Right lobe of liver (tissue), 4 donors: ENCODE results near the gene AADAC.

Source experiments
- CTCF ChIP-seq, 4 donors: fragments of 200-600 bp in 3 of 4; fragments of 450-650 bp in 1 of 4; IDR thresholded peaks; one replicate each; pipeline versions ENCODE4 v1.5.1 to v1.8.0; 2016 to 2022; ENCODE audit warnings: antibody characterized with exemption in 4 of 4, mild to moderate bottlenecking in 2 of 4
- POLR2A ChIP-seq: fragments of 450-650 bp; IDR thresholded peaks from one replicate; pipeline ENCODE4 v1.6.1; 2017; ENCODE audit warnings: antibody characterized with exemption, mild to moderate bottlenecking
- donor health status: DM: no; HTN: no; CAD: no.
- donor health status: DM: no; HTN: no; CAD: no.
- donor health status: DM: no; HTN: yes; CAD: no.

- TF ChIP-seq POLR2A: no peak
- TF ChIP-seq CTCF (IDR thresholded peaks at IDR 0.05): no peak
Observed at GRCh38 chr3:151795276-151795675, 18.6 kb upstream of the AADAC start.
